H1 (cell line): Measurements from ENCODE around the gene SPOPL. TPM values are rescaled to one million over a fixed set of nuclear protein-coding genes. Genes with fewer than 3 reads are reported as not detected.

Source experiments
- CTCF ChIA-PET: fragments of 300-600 bp; sonication (Branson Sonifier 250); formaldehyde crosslinking; loops from one replicate; lab custom pipeline; 2021; ENCODE audit not compliant: partially characterized antibody; lab: Charles Lee
- POLR2A ChIA-PET: fragments of 300-600 bp; sonication (Branson Sonifier 250); formaldehyde crosslinking; loops from one replicate; lab custom pipeline; 2021; ENCODE audit warnings: inconsistent platforms; ENCODE audit not compliant: partially characterized antibody; lab: Charles Lee
- DNase-seq, 2 experiments: peaks; one replicate each; pipeline versions ENCODE4 v3.0.0 to v3.0.0-alpha.2; 2010 to 2022; ENCODE audit warnings: low spot score in 2 of 2, low read depth in 1 of 2, mixed read lengths in 1 of 2
- FAIRE-seq: peaks from 2 replicates; lab custom pipeline; 2011; peaks lifted over from hg19 to GRCh38; lab: Jason Lieb, UNC
- H2AFZ ChIP-seq: 2 replicates; pipeline ENCODE4 v1.8.1; 2012; ENCODE audit warnings: low read length, inconsistent platforms
- H2AK5ac ChIP-seq: 2 replicates; pipeline ENCODE4 v1.6.1; 2013; ENCODE audit warnings: low read depth, low read length
- H2BK120ac ChIP-seq: replicated peaks from 2 replicates; pipeline ENCODE3; 2013; ENCODE audit warnings: low read depth, low read length, inconsistent platforms
- H2BK12ac ChIP-seq: 2 replicates; pipeline ENCODE4 v1.6.1; 2013; ENCODE audit warnings: low read depth, low read length
- H2BK15ac ChIP-seq: 2 replicates; pipeline ENCODE4 v1.6.1; 2013; ENCODE audit warnings: low read length
- H2BK20ac ChIP-seq: 2 replicates; pipeline ENCODE4 v1.6.1; 2013; ENCODE audit warnings: low read length
- H2BK5ac ChIP-seq: 2 replicates; pipeline ENCODE4 v1.6.1; 2013; ENCODE audit warnings: low read depth, low read length
- H3K14ac ChIP-seq: 2 replicates; pipeline ENCODE4 v1.6.1; 2013; ENCODE audit warnings: inconsistent platforms; ENCODE audit not compliant: insufficient read length
- H3K18ac ChIP-seq: 2 replicates; pipeline ENCODE4 v1.6.1; 2013; ENCODE audit warnings: low read length; ENCODE audit errors: extremely low read depth
- H3K23ac ChIP-seq: 2 replicates; pipeline ENCODE4 v1.6.1; 2013; ENCODE audit warnings: inconsistent platforms; ENCODE audit not compliant: insufficient read length
- H3K23me2 ChIP-seq: 2 replicates; pipeline ENCODE4 v1.6.1; 2013; ENCODE audit warnings: low read depth, low read length
- H3K27ac ChIP-seq: 2 replicates; pipeline ENCODE4 v1.6.1; 2011; ENCODE audit warnings: low read depth, low read length, inconsistent platforms
- H3K27me3 ChIP-seq, 4 experiments: replicated peaks in 1 of 4; 1 replicate in 1 of 4; 2 replicates in 3 of 4; pipeline versions ENCODE4 v1.6.1 to v1.8.1; 2011 to 2013; ENCODE audit warnings: low read length in 3 of 4, mild to moderate bottlenecking in 3 of 4, inconsistent platforms in 2 of 4, mixed read lengths in 2 of 4, moderate library complexity in 1 of 4; ENCODE audit not compliant: control insufficient read depth in 3 of 4, insufficient read depth in 3 of 4; ENCODE audit errors: extremely low read depth in 1 of 4
- H3K36me3 ChIP-seq, 4 experiments: 2 replicates each; pipeline versions ENCODE4 v1.6.1 to v1.8.1; 2011 to 2013; ENCODE audit warnings: mild to moderate bottlenecking in 4 of 4, low read length in 3 of 4, moderate library complexity in 2 of 4, control low read depth in 1 of 4, inconsistent platforms in 1 of 4; ENCODE audit not compliant: insufficient read depth in 4 of 4, control insufficient read depth in 2 of 4
- H3K4ac ChIP-seq: replicated peaks from 2 replicates; pipeline ENCODE3; 2013; ENCODE audit warnings: low read length, low read depth, mixed read lengths, inconsistent platforms; ENCODE audit not compliant: insufficient read length
- H3K4me1 ChIP-seq, 4 experiments: replicated peaks in 1 of 4; 1 replicate in 1 of 4; 2 replicates in 3 of 4; pipeline versions ENCODE4 v1.6.1 to v1.8.1; 2011 to 2013; ENCODE audit warnings: low read length in 3 of 4, inconsistent platforms in 2 of 4, mixed read lengths in 1 of 4; ENCODE audit not compliant: insufficient read depth in 4 of 4, control insufficient read depth in 3 of 4
- H3K4me2 ChIP-seq, 2 experiments: 2 replicates each; pipeline versions ENCODE4 v1.6.1 to v1.8.1; 2011 to 2013; ENCODE audit warnings: low read depth in 2 of 2, low read length in 2 of 2, control low read depth in 1 of 2, inconsistent platforms in 1 of 2, mild to moderate bottlenecking in 1 of 2; ENCODE audit not compliant: insufficient read depth in 1 of 2
- H3K4me3 ChIP-seq, 4 experiments: fragments of 200-600, 300-600 bp in 1 of 4; sonication (generic), shearing (Covaris generic), sonication (Bioruptor Twin) in 1 of 4; 2 replicates each; pipeline versions ENCODE4 v1.5.1 to v1.8.1; 2011 to 2016; ENCODE audit warnings: low read length in 4 of 4, low read depth in 3 of 4, control low read depth in 2 of 4, inconsistent platforms in 2 of 4, mild to moderate bottlenecking in 2 of 4, mixed read lengths in 1 of 4, moderate library complexity in 1 of 4; ENCODE audit not compliant: insufficient read depth in 2 of 4; ENCODE audit errors: extremely low read depth in 1 of 4
- H3K56ac ChIP-seq: replicated peaks from 2 replicates; pipeline ENCODE3; 2013; ENCODE audit warnings: low read depth, mild to moderate bottlenecking, mixed read lengths, low read length, inconsistent platforms; ENCODE audit not compliant: insufficient read length
- H3K79me1 ChIP-seq: 2 replicates; pipeline ENCODE4 v1.6.1; 2013; ENCODE audit warnings: low read depth, low read length, control low read depth
- H3K79me2 ChIP-seq, 2 experiments: 2 replicates each; pipeline versions ENCODE4 v1.6.1 to v1.8.1; 2012 to 2013; ENCODE audit warnings: low read length in 2 of 2, mild to moderate bottlenecking in 2 of 2, inconsistent platforms in 1 of 2; ENCODE audit not compliant: insufficient read depth in 2 of 2, control insufficient read depth in 1 of 2
- H3K9ac ChIP-seq, 4 experiments: replicated peaks in 1 of 4; 1 replicate in 1 of 4; 2 replicates in 3 of 4; pipeline versions ENCODE4 v1.6.1 to v1.8.1; 2011 to 2013; ENCODE audit warnings: low read depth in 3 of 4, low read length in 3 of 4, control low read depth in 2 of 4, mild to moderate bottlenecking in 2 of 4, moderate library complexity in 2 of 4, inconsistent platforms in 1 of 4; ENCODE audit errors: extremely low read depth in 1 of 4
- H3K9me3 ChIP-seq, 2 experiments: 2 replicates each; pipeline versions ENCODE4 v1.6.1 to v1.8.1; 2012 to 2013; ENCODE audit warnings: mild to moderate bottlenecking in 2 of 2, moderate library complexity in 2 of 2, control low read depth in 1 of 2, inconsistent platforms in 1 of 2, low read depth in 1 of 2, low read length in 1 of 2, mixed read lengths in 1 of 2; ENCODE audit not compliant: insufficient read depth in 2 of 2
- H4K20me1 ChIP-seq, 2 experiments: replicated peaks in 1 of 2; 2 replicates each; pipeline versions ENCODE3 to v1.8.1; 2011 to 2013; ENCODE audit warnings: inconsistent platforms in 2 of 2, low read length in 2 of 2, mild to moderate bottlenecking in 1 of 2; ENCODE audit not compliant: insufficient read depth in 2 of 2, control insufficient read depth in 1 of 2
- H4K5ac ChIP-seq: 2 replicates; pipeline ENCODE4 v1.6.1; 2013; ENCODE audit warnings: low read length, low read depth, mixed read lengths, inconsistent platforms; ENCODE audit not compliant: insufficient read length
- H4K8ac ChIP-seq: 2 replicates; pipeline ENCODE4 v1.8.0; 2013; ENCODE audit warnings: mild to moderate bottlenecking, moderate library complexity, low read length, inconsistent platforms; ENCODE audit not compliant: insufficient read depth; ENCODE audit errors: extremely low read depth
- H4K91ac ChIP-seq: replicated peaks from 2 replicates; pipeline ENCODE3; 2013; ENCODE audit warnings: low read length, mixed read lengths, inconsistent platforms; ENCODE audit not compliant: insufficient read length
- ASH2L ChIP-seq: fragments of 200-600, 300-600 bp; sonication (generic); IDR thresholded peaks from one replicate; pipeline ENCODE4 v1.7.1; 2017; ENCODE audit warnings: low read length
- BCL11A ChIP-seq, 2 experiments: IDR thresholded peaks; one replicate each; pipeline ENCODE4 v1.6.1; 2011; ENCODE audit warnings: low read depth in 2 of 2, low read length in 2 of 2, mild to moderate bottlenecking in 2 of 2
- BRCA1 ChIP-seq: IDR thresholded peaks from 2 replicates; pipeline ENCODE4 v1.6.1; 2012; ENCODE audit warnings: low read depth, low read length, improper control_type of control experiment
- CHD2 ChIP-seq: IDR thresholded peaks from 2 replicates; pipeline ENCODE4 v1.6.1; 2012; ENCODE audit warnings: low read length, improper control_type of control experiment
- EZH2 ChIP-seq: fragments of 200-600 bp; sonication (generic); IDR thresholded peaks from 2 replicates; pipeline ENCODE4 v1.7.1; 2012; ENCODE audit warnings: low read depth, mild to moderate bottlenecking, moderate library complexity, low read length, inconsistent platforms; ENCODE audit not compliant: severe bottlenecking
- GTF2F1 ChIP-seq: IDR thresholded peaks from 2 replicates; pipeline ENCODE4 v1.6.1; 2012; ENCODE audit warnings: low read depth, low read length, improper control_type of control experiment, borderline replicate concordance
- KDM5A ChIP-seq: fragments of 200-600 bp; IDR thresholded peaks from 2 replicates; pipeline ENCODE4 v1.7.1; 2012; ENCODE audit warnings: mild to moderate bottlenecking, low read length, inconsistent platforms, mixed read lengths
- PHF8 ChIP-seq: fragments of 200-600 bp; sonication (generic); conservative IDR thresholded peaks from 2 replicates; pipeline ENCODE4 v1.7.1; 2012; ENCODE audit warnings: low read depth, mild to moderate bottlenecking, inconsistent platforms, low read length, moderate library complexity
- RXRA ChIP-seq: IDR thresholded peaks from 2 replicates; pipeline ENCODE4 v1.6.1; 2011; ENCODE audit warnings: low read depth, mild to moderate bottlenecking, low read length, moderate library complexity; ENCODE audit not compliant: insufficient read depth
- SP2 ChIP-seq: IDR thresholded peaks from 2 replicates; pipeline ENCODE4 v1.6.1; 2012; ENCODE audit warnings: mild to moderate bottlenecking, low read length, inconsistent platforms
- TAF7 ChIP-seq: optimal IDR thresholded peaks from 2 replicates; pipeline ENCODE3; 2011; ENCODE audit warnings: low read depth, mild to moderate bottlenecking, inconsistent platforms, low read length, moderate library complexity, borderline replicate concordance
- YY1 ChIP-seq: IDR thresholded peaks from 2 replicates; pipeline ENCODE4 v1.6.1; 2011; ENCODE audit warnings: low read depth, mild to moderate bottlenecking, low read length
- ZNF274 ChIP-seq: IDR thresholded peaks from 2 replicates; pipeline ENCODE4 v1.7.0; 2012; ENCODE audit warnings: low read length, borderline replicate concordance; ENCODE audit errors: extremely low read depth
- WGBS, 2 experiments: shearing (Covaris generic) in 1 of 2; methylation state at CpG; one replicate each; pipeline versions ENCODE4 v1.1.6 to v1.1.7; 2013 to 2015; ENCODE audit warnings: low lambda C conversion rate in 2 of 2, mixed read lengths in 2 of 2, inconsistent platforms in 1 of 2, low coverage in 1 of 2, missing lambda C conversion rate in 1 of 2; ENCODE audit not compliant: insufficient replicate concordance in 2 of 2, insufficient coverage in 1 of 2, insufficient read length in 1 of 2; ENCODE audit errors: extremely low coverage in 1 of 2, missing lambda C conversion rate in 1 of 2; 5-methylcytosine and 5-hydroxymethylcytosine counted together
- polyA plus RNA-seq, 7 experiments: library from polyadenylated mRNA; depleted of rRNA in 3 of 7; stranded (reverse) in 5 of 7; unstranded in 2 of 7; fragments of >200 nt in 5 of 7; fragments of 200-250 nt in 2 of 7; gene quantifications; 1 replicate in 5 of 7; 2 replicates in 1 of 7; 4 replicates in 1 of 7; pipeline versions ENCODE4 v1.2.1 to v1.2.3, GENCODE V29; 2011 to 2013; ENCODE audit warnings: missing spikeins in 2 of 7, mixed read lengths in 2 of 7
- total RNA-seq: library from RNA; stranded (reverse); fragmentation: NEBNext Ultra II Directional; extraction: Animal tissue kit (Norgen Biotek cat#: 25700); gene quantifications from 2 replicates; pipeline ENCODE4 v1.2.1, GENCODE V29; 2021
- TF ChIP-seq, protein P1 (sequence below): IDR thresholded peaks from 2 replicates; pipeline ENCODE4 v1.6.1; 2012; ENCODE audit warnings: inconsistent platforms

The SPOPL gene
- total and polyA plus RNA-seq, 2 of the 8 experiments (the other 6 are each of a cell fraction or from before 2014, with no cell fraction given) = 1.9 to 14.5 TPM

DNA sequence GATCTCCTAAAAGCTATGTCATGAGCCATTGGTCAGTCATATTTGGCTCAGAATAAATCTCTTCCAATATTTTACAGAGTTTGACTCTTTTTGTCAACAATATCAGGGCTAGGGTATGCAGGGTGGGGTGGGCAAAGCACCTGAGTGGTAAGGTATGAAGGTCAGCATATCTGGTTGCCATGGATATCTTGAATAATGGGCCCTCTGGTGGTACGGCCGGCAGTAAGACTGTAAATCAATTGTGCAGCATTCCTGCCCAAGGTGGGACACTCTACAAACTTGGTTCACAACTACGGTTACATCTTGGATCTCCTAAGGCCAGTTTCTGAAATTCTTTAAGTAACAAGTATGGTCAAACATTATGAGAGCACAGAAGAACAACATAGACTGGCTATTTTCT lies 119.6 kb downstream of the SPOPL start:
- Histone ChIP-seq H3K79me1 (no peaks in the 10 kb centered on the region), H3K14ac (no peak overlapping the region), H3K4ac (no peak overlapping the region), H3K79me2 (no peaks in the 10 kb centered on the region), H4K8ac (no peak overlapping the region), H3K36me3 (no peaks in the 10 kb centered on the region), H4K91ac (no peak overlapping the region), H3K9me3 (no peaks in the 10 kb centered on the region), H4K5ac (no peak overlapping the region), H2BK12ac (no peak overlapping the region), H2AK5ac (no peak overlapping the region), H2BK20ac (no peak overlapping the region), H2BK5ac (no peak overlapping the region), H3K4me2 (no peak overlapping the region), H3K23me2 (no peaks in the 10 kb centered on the region), H3K4me1 (no peaks in the 10 kb centered on the region), H2AFZ (no peak overlapping the region), H3K27ac (no peak overlapping the region), H3K4me3 (no peak overlapping the region), H3K56ac (no peak overlapping the region), H3K23ac (no peak overlapping the region), H4K20me1 (no peaks in the 10 kb centered on the region), H2BK15ac (no peak overlapping the region), H3K27me3 (no peaks in the 10 kb centered on the region), H2BK120ac (no peak overlapping the region), H3K18ac (no peak overlapping the region), H3K9ac (no peak overlapping the region)
- POLR2A ChIA-PET = no interaction called here
- 89% methylated on average over 3 of the region's 3 CpGs; no CpG with 5 or more reads in 1 of the 2 experiments for WGBS, 2 experiments
- CTCF ChIA-PET = interaction anchor here (0.6 kb wide), 1 partner anchor 648 kb away, joined by 3 read pairs; no protein-coding TSS in a partner anchor
- TF ChIP-seq TAF7 = no peak
- TF ChIP-seq CHD2 = no peak
- no peak for TF ChIP-seq KDM5A
- no peak for TF ChIP-seq YY1
- TF ChIP-seq, protein P1, sequence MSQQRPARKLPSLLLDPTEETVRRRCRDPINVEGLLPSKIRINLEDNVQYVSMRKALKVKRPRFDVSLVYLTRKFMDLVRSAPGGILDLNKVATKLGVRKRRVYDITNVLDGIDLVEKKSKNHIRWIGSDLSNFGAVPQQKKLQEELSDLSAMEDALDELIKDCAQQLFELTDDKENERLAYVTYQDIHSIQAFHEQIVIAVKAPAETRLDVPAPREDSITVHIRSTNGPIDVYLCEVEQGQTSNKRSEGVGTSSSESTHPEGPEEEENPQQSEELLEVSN = no peak
- TF ChIP-seq GTF2F1 = no peak
- TF ChIP-seq RXRA = no peak
- TF ChIP-seq ZNF274 = no peak
- TF ChIP-seq BCL11A (IDR thresholded peaks at IDR 0.05; ENCODE audit: low read depth in 2 of 2, low read length in 2 of 2) = no peak
- TF ChIP-seq PHF8 = no peak
- no peak for TF ChIP-seq BRCA1
- no peak for TF ChIP-seq SP2
- no peak for TF ChIP-seq ASH2L
- TF ChIP-seq EZH2 = no peak
- no peak for DNase-seq
- FAIRE-seq = no peak
